HG03354 (cell line): ENCODE data around the gene PSMA7.
"Not testable (repeated sequence)": the region's sequence is repeated elsewhere in the genome, so short reads cannot be mapped to it uniquely, and the experiment has no call there.

ENCODE experiments used
- ATAC-seq: cut with Tn5 transposase; IDR thresholded peaks from one replicate; pipeline ENCODE4 v1.9.1; 2021; ENCODE audit warnings: mild to moderate bottlenecking; ENCODE audit not compliant: unreplicated experiment, poor library complexity, severe bottlenecking

The PSMA7 gene

GRCh38 chr20:62122654-62123449 lies 20.3 kb downstream of the PSMA7 start:
- ATAC-seq, result peak; percentile 17

- peak; percentile 78 for ATAC-seq
Measured at GRCh38 chr20:62121776-62122653, 21.2 kb downstream of the PSMA7 start, which contains the start of gene LSM14B. Gene LSM14B, plus strand, starts transcription at chr20:62122475. Its CDS starts 192 bp downstream, at chr20:62122667.

- ATAC-seq, result peak; percentile 10
Measured at GRCh38 chr20:62120990-62121775, 22.0 kb downstream of the PSMA7 start.

GRCh38 chr20:62120365-62120762 lies 22.8 kb downstream of the PSMA7 start:
- ATAC-seq, result no peak

GRCh38 chr20:62119591-62120364 lies 23.4 kb downstream of the PSMA7 start:
- ATAC-seq, result no peak

- ATAC-seq, result no peak
Measured at GRCh38 chr20:62119115-62119514, 24.1 kb downstream of the PSMA7 start.

GRCh38 chr20:62118113-62119043 lies 24.8 kb downstream of the PSMA7 start:
- no peak for ATAC-seq

GRCh38 chr20:62117658-62118057 lies 25.5 kb downstream of the PSMA7 start:
- ATAC-seq, result no peak

- no peak for ATAC-seq
Measured at GRCh38 chr20:62117362-62117646, 25.9 kb downstream of the PSMA7 start.

GRCh38 chr20:62116558-62117361 lies 26.4 kb downstream of the PSMA7 start:
- no peak for ATAC-seq

- ATAC-seq, result not testable (repeated sequence)
Measured at GRCh38 chr20:62115800-62116407, 27.3 kb downstream of the PSMA7 start.

GRCh38 chr20:62114894-62115293 lies 28.3 kb downstream of the PSMA7 start:
- ATAC-seq, result no peak

- no peak for ATAC-seq
Measured at GRCh38 chr20:62112368-62112767, 30.8 kb downstream of the PSMA7 start.

GRCh38 chr20:62111148-62111547 lies 32.0 kb downstream of the PSMA7 start:
- no peak for ATAC-seq

GRCh38 chr20:62105592-62105991 lies 37.6 kb downstream of the PSMA7 start:
- ATAC-seq, result no peak

- no peak for ATAC-seq
Measured at GRCh38 chr20:62104791-62105345, 38.3 kb downstream of the PSMA7 start.

- no peak for ATAC-seq
Measured at GRCh38 chr20:62104234-62104789, 38.9 kb downstream of the PSMA7 start.
